ENCODE data around the gene ADGRV1.

The ADGRV1 gene, protein sequence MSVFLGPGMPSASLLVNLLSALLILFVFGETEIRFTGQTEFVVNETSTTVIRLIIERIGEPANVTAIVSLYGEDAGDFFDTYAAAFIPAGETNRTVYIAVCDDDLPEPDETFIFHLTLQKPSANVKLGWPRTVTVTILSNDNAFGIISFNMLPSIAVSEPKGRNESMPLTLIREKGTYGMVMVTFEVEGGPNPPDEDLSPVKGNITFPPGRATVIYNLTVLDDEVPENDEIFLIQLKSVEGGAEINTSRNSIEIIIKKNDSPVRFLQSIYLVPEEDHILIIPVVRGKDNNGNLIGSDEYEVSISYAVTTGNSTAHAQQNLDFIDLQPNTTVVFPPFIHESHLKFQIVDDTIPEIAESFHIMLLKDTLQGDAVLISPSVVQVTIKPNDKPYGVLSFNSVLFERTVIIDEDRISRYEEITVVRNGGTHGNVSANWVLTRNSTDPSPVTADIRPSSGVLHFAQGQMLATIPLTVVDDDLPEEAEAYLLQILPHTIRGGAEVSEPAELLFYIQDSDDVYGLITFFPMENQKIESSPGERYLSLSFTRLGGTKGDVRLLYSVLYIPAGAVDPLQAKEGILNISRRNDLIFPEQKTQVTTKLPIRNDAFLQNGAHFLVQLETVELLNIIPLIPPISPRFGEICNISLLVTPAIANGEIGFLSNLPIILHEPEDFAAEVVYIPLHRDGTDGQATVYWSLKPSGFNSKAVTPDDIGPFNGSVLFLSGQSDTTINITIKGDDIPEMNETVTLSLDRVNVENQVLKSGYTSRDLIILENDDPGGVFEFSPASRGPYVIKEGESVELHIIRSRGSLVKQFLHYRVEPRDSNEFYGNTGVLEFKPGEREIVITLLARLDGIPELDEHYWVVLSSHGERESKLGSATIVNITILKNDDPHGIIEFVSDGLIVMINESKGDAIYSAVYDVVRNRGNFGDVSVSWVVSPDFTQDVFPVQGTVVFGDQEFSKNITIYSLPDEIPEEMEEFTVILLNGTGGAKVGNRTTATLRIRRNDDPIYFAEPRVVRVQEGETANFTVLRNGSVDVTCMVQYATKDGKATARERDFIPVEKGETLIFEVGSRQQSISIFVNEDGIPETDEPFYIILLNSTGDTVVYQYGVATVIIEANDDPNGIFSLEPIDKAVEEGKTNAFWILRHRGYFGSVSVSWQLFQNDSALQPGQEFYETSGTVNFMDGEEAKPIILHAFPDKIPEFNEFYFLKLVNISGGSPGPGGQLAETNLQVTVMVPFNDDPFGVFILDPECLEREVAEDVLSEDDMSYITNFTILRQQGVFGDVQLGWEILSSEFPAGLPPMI (N-terminal part only)

DNA sequence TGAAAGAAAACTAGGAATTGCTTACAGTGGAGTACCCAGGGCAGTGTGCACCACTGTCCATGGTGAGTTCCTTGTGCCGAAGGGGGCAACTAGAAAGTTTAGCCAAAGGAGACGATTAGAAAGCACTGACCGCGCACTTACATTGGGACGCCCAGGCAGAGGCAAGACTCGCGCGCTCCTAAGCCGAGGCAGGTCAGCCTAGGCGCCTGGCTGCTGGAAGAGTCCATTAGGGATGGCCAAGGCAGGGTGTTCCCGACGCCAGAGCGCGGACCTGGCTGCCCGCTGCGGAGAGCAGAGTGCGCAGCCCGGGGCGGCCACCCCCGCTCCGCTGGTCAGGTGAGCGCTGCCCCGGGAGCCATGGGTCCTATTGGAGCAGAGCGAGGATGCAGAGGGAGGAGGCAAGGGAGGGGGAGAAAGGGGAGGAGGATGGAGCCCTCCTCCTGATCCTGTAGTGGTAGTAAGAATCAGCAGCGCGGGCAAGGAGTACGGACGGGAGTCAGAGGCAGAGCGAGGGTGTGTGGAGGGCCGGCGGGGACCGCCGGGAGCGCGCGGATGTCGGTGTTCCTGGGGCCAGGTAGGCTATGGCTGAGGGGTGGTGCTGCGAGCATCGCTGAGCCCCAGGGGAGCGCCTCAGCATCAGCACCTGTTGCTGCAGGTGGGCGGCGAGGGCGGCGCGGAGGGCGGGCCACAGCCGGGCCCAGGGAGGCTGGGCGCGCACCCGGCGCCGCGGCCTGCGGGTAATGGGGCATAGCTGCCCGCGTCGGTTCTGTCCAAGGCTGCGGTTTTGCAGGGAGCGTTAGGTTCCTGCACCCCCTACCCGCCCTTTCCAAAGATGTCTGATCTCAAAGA, at the start of gene ADGRV1:
Gene ADGRV1, plus strand, starts transcription at position 454 of the 849 bp plus-strand sequence. Its CDS starts 99 bp downstream, at position 553.
- Histone ChIP-seq H3K27me3 (ENCODE audit: control insufficient read depth, insufficient read depth, low read length) (peaks cover 3% of the 10 kb centered on the region), H3K9me3 (ENCODE audit: control insufficient read depth, insufficient read depth, low read length) (no peaks in the 10 kb centered on the region), H3K36me3 (ENCODE audit: control insufficient read depth, insufficient read depth, low read length) (no peaks in the 10 kb centered on the region), H3K4me3 (ENCODE audit: low read depth, low read length) (peak within 1 kb of the TSS; percentile 65), H3K4me1 (ENCODE audit: control insufficient read depth, insufficient read depth, low read length) (peaks cover 63% of the 10 kb centered on the region), H3K9ac (ENCODE audit: low read depth, low read length) (peak within 1 kb of the TSS; percentile 86)

DNA sequence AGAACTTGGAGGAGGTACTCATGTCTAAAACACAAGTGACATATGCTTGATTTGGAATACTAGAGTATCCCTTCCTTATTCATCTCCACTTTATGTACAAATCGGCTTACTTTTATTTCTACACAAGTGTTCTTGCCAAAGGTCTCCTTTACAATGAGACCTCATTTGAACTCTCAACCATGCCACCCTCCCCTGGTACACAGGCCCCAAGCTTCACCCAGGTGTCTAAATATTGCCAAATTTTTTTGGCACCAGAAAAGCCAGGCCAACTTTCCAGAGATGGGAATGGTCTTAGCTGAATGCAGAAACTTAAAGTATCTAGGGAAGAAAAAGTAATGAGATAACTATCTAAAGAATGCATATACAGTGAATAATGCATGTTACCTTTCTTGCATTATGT, 48.2 kb upstream of the ADGRV1 start:
- Histone ChIP-seq H3K4me1 (ENCODE audit: control insufficient read depth, insufficient read depth, low read length) (no peaks in the 10 kb centered on the region), H3K9ac (ENCODE audit: low read depth, low read length) (no peak overlapping the region), H3K4me3 (ENCODE audit: low read depth, low read length) (no peak overlapping the region), H3K36me3 (ENCODE audit: control insufficient read depth, insufficient read depth, low read length) (no peaks in the 10 kb centered on the region), H3K27me3 (ENCODE audit: control insufficient read depth, insufficient read depth, low read length) (no peaks in the 10 kb centered on the region), H3K9me3 (ENCODE audit: control insufficient read depth, insufficient read depth, low read length) (no peaks in the 10 kb centered on the region)

- Histone ChIP-seq H3K36me3 (ENCODE audit: control insufficient read depth, insufficient read depth, low read length) (no peaks in the 10 kb centered on the region), H3K4me1 (ENCODE audit: control insufficient read depth, insufficient read depth, low read length) (no peaks in the 10 kb centered on the region), H3K9me3 (ENCODE audit: control insufficient read depth, insufficient read depth, low read length) (no peaks in the 10 kb centered on the region), H3K4me3 (ENCODE audit: low read depth, low read length) (no peak overlapping the region), H3K27me3 (ENCODE audit: control insufficient read depth, insufficient read depth, low read length) (no peaks in the 10 kb centered on the region), H3K9ac (ENCODE audit: low read depth, low read length) (no peak overlapping the region)
Measured at GRCh38 chr5:90514520-90514919, 44.1 kb upstream of the ADGRV1 start.

GRCh38 chr5:90518661-90519060, 39.9 kb upstream of the ADGRV1 start:
- H3K36me3 ChIP-seq (ENCODE audit: control insufficient read depth, insufficient read depth, low read length) = peaks cover 3% of the 10 kb centered on the region
- no peaks in the 10 kb centered on the region for H3K9me3 ChIP-seq (ENCODE audit: control insufficient read depth, insufficient read depth, low read length)
- no peak overlapping the region for H3K9ac ChIP-seq (ENCODE audit: low read depth, low read length)
- no peak overlapping the region for H3K4me3 ChIP-seq (ENCODE audit: low read depth, low read length)
- H3K4me1 ChIP-seq (ENCODE audit: control insufficient read depth, insufficient read depth, low read length) = no peaks in the 10 kb centered on the region
- no peaks in the 10 kb centered on the region for H3K27me3 ChIP-seq (ENCODE audit: control insufficient read depth, insufficient read depth, low read length)

GRCh38 chr5:90519081-90519480, 39.5 kb upstream of the ADGRV1 start:
- no peaks in the 10 kb centered on the region for H3K4me1 ChIP-seq (ENCODE audit: control insufficient read depth, insufficient read depth, low read length)
- H3K27me3 ChIP-seq (ENCODE audit: control insufficient read depth, insufficient read depth, low read length) = no peaks in the 10 kb centered on the region

DNA sequence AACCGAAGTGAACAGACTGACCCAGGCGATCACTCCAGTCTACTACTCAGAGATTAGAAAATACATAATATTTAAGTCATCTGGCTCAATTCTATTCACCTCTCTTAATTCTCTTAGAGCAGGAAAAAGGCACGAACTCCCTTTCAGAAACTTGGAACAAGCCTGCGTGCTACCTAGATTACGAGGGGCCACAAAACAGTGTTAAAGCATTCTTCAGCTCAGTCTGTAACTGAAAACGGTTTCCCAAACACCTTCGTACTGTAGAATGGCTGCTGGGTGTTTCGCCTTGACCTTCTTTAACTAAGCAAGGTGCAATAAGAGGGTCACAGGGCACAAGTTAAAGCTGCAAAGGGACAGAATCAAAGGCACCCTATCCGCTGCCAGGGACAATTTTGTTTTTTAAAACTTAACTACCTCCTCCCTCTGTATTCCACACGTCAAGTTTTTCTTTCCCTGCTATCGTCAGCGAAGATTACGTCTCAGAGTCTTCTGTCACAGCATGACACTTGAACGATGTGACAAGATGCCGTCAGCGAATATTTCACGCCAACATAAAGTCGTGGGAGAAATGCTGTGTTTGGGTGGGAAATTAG, 29.9 kb upstream of the ADGRV1 start:
- Histone ChIP-seq H3K9ac (ENCODE audit: low read depth, low read length) (peak overlapping the region; percentile 62), H3K9me3 (ENCODE audit: control insufficient read depth, insufficient read depth, low read length) (no peaks in the 10 kb centered on the region), H3K36me3 (ENCODE audit: control insufficient read depth, insufficient read depth, low read length) (no peaks in the 10 kb centered on the region), H3K4me3 (ENCODE audit: low read depth, low read length) (peak overlapping the region; percentile 99), H3K4me1 (ENCODE audit: control insufficient read depth, insufficient read depth, low read length) (peaks cover 9% of the 10 kb centered on the region), H3K27me3 (ENCODE audit: control insufficient read depth, insufficient read depth, low read length) (no peaks in the 10 kb centered on the region)

More at GRCh38 chr5:90519081-90519480, 39.5 kb upstream of the ADGRV1 start:
- Histone ChIP-seq H3K9me3 (ENCODE audit: control insufficient read depth, insufficient read depth, low read length) (no peaks in the 10 kb centered on the region), H3K36me3 (ENCODE audit: control insufficient read depth, insufficient read depth, low read length) (peaks cover 3% of the 10 kb centered on the region), H3K9ac (ENCODE audit: low read depth, low read length) (no peak overlapping the region), H3K4me3 (ENCODE audit: low read depth, low read length) (no peak overlapping the region)

DNA sequence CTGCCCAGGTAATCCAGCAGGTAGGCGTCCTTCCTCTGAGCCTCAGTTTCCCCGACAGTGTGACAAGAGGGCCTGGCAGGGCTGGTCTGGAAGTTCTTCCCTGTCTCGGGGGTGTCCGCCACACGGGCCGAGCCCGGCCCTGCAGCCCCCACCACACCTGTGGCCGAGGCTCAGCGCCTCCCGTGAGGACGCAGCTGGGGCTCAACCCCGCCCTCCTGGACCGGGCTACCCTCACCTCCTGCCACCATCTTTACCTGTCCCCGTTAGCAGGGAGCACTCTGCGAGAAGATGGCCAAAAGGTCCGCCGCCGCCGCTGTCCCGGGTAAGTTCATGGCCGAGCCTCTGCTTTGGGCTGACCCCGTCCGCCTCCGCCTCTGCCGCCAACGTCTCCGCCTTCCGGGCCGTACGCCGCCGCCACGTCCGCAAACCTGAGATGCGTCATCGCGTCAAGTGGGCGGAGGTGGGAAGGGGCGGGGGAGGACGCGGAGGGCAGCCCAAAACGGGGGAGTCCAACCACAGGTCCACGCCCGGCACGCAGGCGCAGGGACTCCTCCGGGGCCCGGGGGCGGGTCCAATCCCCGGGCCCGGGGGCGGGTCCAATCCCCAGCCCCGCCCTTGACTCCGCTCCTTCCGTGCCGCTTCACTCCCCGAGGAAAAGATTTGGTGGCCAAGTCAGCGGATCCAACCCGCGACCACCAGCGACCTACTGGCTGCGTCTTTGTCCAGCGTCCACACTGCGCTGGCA, 29.2 kb upstream of the ADGRV1 start, which contains the start of gene LYSMD3:
Gene LYSMD3, minus strand, starts transcription at position 391 of the 745 bp plus-strand sequence. CDS start 4,295 bp downstream, outside the sequence.
- peak within 1 kb of the TSS; percentile 93 for H3K9ac ChIP-seq (ENCODE audit: low read depth, low read length)
- no peaks in the 10 kb centered on the region for H3K27me3 ChIP-seq (ENCODE audit: control insufficient read depth, insufficient read depth, low read length)
- H3K9me3 ChIP-seq (ENCODE audit: control insufficient read depth, insufficient read depth, low read length) = no peaks in the 10 kb centered on the region
- peak within 1 kb of the TSS; percentile 99 for H3K4me3 ChIP-seq (ENCODE audit: low read depth, low read length)
- peaks cover 9% of the 10 kb centered on the region for H3K4me1 ChIP-seq (ENCODE audit: control insufficient read depth, insufficient read depth, low read length)
- no peaks in the 10 kb centered on the region for H3K36me3 ChIP-seq (ENCODE audit: control insufficient read depth, insufficient read depth, low read length)

GRCh38 chr5:90529939-90530677, 28.5 kb upstream of the ADGRV1 start:
- Histone ChIP-seq H3K4me3 (ENCODE audit: low read depth, low read length) (peak overlapping the region; percentile 99), H3K9me3 (ENCODE audit: control insufficient read depth, insufficient read depth, low read length) (no peaks in the 10 kb centered on the region), H3K27me3 (ENCODE audit: control insufficient read depth, insufficient read depth, low read length) (no peaks in the 10 kb centered on the region), H3K4me1 (ENCODE audit: control insufficient read depth, insufficient read depth, low read length) (peaks cover 9% of the 10 kb centered on the region), H3K36me3 (ENCODE audit: control insufficient read depth, insufficient read depth, low read length) (no peaks in the 10 kb centered on the region), H3K9ac (ENCODE audit: low read depth, low read length) (peak overlapping the region; percentile 93)

- Histone ChIP-seq H3K36me3 (ENCODE audit: control insufficient read depth, insufficient read depth, low read length) (no peaks in the 10 kb centered on the region), H3K4me1 (ENCODE audit: control insufficient read depth, insufficient read depth, low read length) (peaks cover 9% of the 10 kb centered on the region), H3K4me3 (ENCODE audit: low read depth, low read length) (peak overlapping the region; percentile 99), H3K9me3 (ENCODE audit: control insufficient read depth, insufficient read depth, low read length) (no peaks in the 10 kb centered on the region), H3K9ac (ENCODE audit: low read depth, low read length) (no peak overlapping the region), H3K27me3 (ENCODE audit: control insufficient read depth, insufficient read depth, low read length) (no peaks in the 10 kb centered on the region)
Measured at GRCh38 chr5:90530736-90531487, 27.7 kb upstream of the ADGRV1 start.

Measured in iPS-15b (cell line).